H1 (cell line): ENCODE measurements around the gene NKAIN1. TPM values are rescaled to one million over a fixed set of nuclear protein-coding genes. Genes with fewer than 3 reads are reported as not detected.

Experiments used
- CTCF ChIA-PET: fragments of 300-600 bp; sonication (Branson Sonifier 250); formaldehyde crosslinking; loops from one replicate; lab custom pipeline; 2021; ENCODE audit not compliant: partially characterized antibody; lab: Charles Lee
- POLR2A ChIA-PET: fragments of 300-600 bp; sonication (Branson Sonifier 250); formaldehyde crosslinking; loops from one replicate; lab custom pipeline; 2021; ENCODE audit warnings: inconsistent platforms; ENCODE audit not compliant: partially characterized antibody; lab: Charles Lee
- DNase-seq, 2 experiments: peaks; one replicate each; pipeline versions ENCODE4 v3.0.0 to v3.0.0-alpha.2; 2010 to 2022; ENCODE audit warnings: low spot score in 2 of 2, low read depth in 1 of 2, mixed read lengths in 1 of 2
- FAIRE-seq: peaks from 2 replicates; lab custom pipeline; 2011; peaks lifted over from hg19 to GRCh38; lab: Jason Lieb, UNC
- H2AFZ ChIP-seq: 2 replicates; pipeline ENCODE4 v1.8.1; 2012; ENCODE audit warnings: low read length, inconsistent platforms
- H2AK5ac ChIP-seq: 2 replicates; pipeline ENCODE4 v1.6.1; 2013; ENCODE audit warnings: low read depth, low read length
- H2BK120ac ChIP-seq: replicated peaks from 2 replicates; pipeline ENCODE3; 2013; ENCODE audit warnings: low read depth, low read length, inconsistent platforms
- H2BK12ac ChIP-seq: 2 replicates; pipeline ENCODE4 v1.6.1; 2013; ENCODE audit warnings: low read depth, low read length
- H2BK15ac ChIP-seq: 2 replicates; pipeline ENCODE4 v1.6.1; 2013; ENCODE audit warnings: low read length
- H2BK20ac ChIP-seq: 2 replicates; pipeline ENCODE4 v1.6.1; 2013; ENCODE audit warnings: low read length
- H2BK5ac ChIP-seq: 2 replicates; pipeline ENCODE4 v1.6.1; 2013; ENCODE audit warnings: low read depth, low read length
- H3K14ac ChIP-seq: 2 replicates; pipeline ENCODE4 v1.6.1; 2013; ENCODE audit warnings: inconsistent platforms; ENCODE audit not compliant: insufficient read length
- H3K18ac ChIP-seq: 2 replicates; pipeline ENCODE4 v1.6.1; 2013; ENCODE audit warnings: low read length; ENCODE audit errors: extremely low read depth
- H3K23ac ChIP-seq: 2 replicates; pipeline ENCODE4 v1.6.1; 2013; ENCODE audit warnings: inconsistent platforms; ENCODE audit not compliant: insufficient read length
- H3K23me2 ChIP-seq: 2 replicates; pipeline ENCODE4 v1.6.1; 2013; ENCODE audit warnings: low read depth, low read length
- H3K27ac ChIP-seq: 2 replicates; pipeline ENCODE4 v1.6.1; 2011; ENCODE audit warnings: low read depth, low read length, inconsistent platforms
- H3K27me3 ChIP-seq, 4 experiments: replicated peaks in 1 of 4; 1 replicate in 1 of 4; 2 replicates in 3 of 4; pipeline versions ENCODE4 v1.6.1 to v1.8.1; 2011 to 2013; ENCODE audit warnings: low read length in 3 of 4, mild to moderate bottlenecking in 3 of 4, inconsistent platforms in 2 of 4, mixed read lengths in 2 of 4, moderate library complexity in 1 of 4; ENCODE audit not compliant: control insufficient read depth in 3 of 4, insufficient read depth in 3 of 4; ENCODE audit errors: extremely low read depth in 1 of 4
- H3K36me3 ChIP-seq, 4 experiments: 2 replicates each; pipeline versions ENCODE4 v1.6.1 to v1.8.1; 2011 to 2013; ENCODE audit warnings: mild to moderate bottlenecking in 4 of 4, low read length in 3 of 4, moderate library complexity in 2 of 4, control low read depth in 1 of 4, inconsistent platforms in 1 of 4; ENCODE audit not compliant: insufficient read depth in 4 of 4, control insufficient read depth in 2 of 4
- H3K4ac ChIP-seq: replicated peaks from 2 replicates; pipeline ENCODE3; 2013; ENCODE audit warnings: low read length, low read depth, mixed read lengths, inconsistent platforms; ENCODE audit not compliant: insufficient read length
- H3K4me1 ChIP-seq, 4 experiments: replicated peaks in 1 of 4; 1 replicate in 1 of 4; 2 replicates in 3 of 4; pipeline versions ENCODE4 v1.6.1 to v1.8.1; 2011 to 2013; ENCODE audit warnings: low read length in 3 of 4, inconsistent platforms in 2 of 4, mixed read lengths in 1 of 4; ENCODE audit not compliant: insufficient read depth in 4 of 4, control insufficient read depth in 3 of 4
- H3K4me2 ChIP-seq, 2 experiments: 2 replicates each; pipeline versions ENCODE4 v1.6.1 to v1.8.1; 2011 to 2013; ENCODE audit warnings: low read depth in 2 of 2, low read length in 2 of 2, control low read depth in 1 of 2, inconsistent platforms in 1 of 2, mild to moderate bottlenecking in 1 of 2; ENCODE audit not compliant: insufficient read depth in 1 of 2
- H3K4me3 ChIP-seq, 4 experiments: fragments of 200-600, 300-600 bp in 1 of 4; sonication (generic), shearing (Covaris generic), sonication (Bioruptor Twin) in 1 of 4; 2 replicates each; pipeline versions ENCODE4 v1.5.1 to v1.8.1; 2011 to 2016; ENCODE audit warnings: low read length in 4 of 4, low read depth in 3 of 4, control low read depth in 2 of 4, inconsistent platforms in 2 of 4, mild to moderate bottlenecking in 2 of 4, mixed read lengths in 1 of 4, moderate library complexity in 1 of 4; ENCODE audit not compliant: insufficient read depth in 2 of 4; ENCODE audit errors: extremely low read depth in 1 of 4
- H3K56ac ChIP-seq: replicated peaks from 2 replicates; pipeline ENCODE3; 2013; ENCODE audit warnings: low read depth, mild to moderate bottlenecking, mixed read lengths, low read length, inconsistent platforms; ENCODE audit not compliant: insufficient read length
- H3K79me1 ChIP-seq: 2 replicates; pipeline ENCODE4 v1.6.1; 2013; ENCODE audit warnings: low read depth, low read length, control low read depth
- H3K79me2 ChIP-seq, 2 experiments: 2 replicates each; pipeline versions ENCODE4 v1.6.1 to v1.8.1; 2012 to 2013; ENCODE audit warnings: low read length in 2 of 2, mild to moderate bottlenecking in 2 of 2, inconsistent platforms in 1 of 2; ENCODE audit not compliant: insufficient read depth in 2 of 2, control insufficient read depth in 1 of 2
- H3K9ac ChIP-seq, 4 experiments: replicated peaks in 1 of 4; 1 replicate in 1 of 4; 2 replicates in 3 of 4; pipeline versions ENCODE4 v1.6.1 to v1.8.1; 2011 to 2013; ENCODE audit warnings: low read depth in 3 of 4, low read length in 3 of 4, control low read depth in 2 of 4, mild to moderate bottlenecking in 2 of 4, moderate library complexity in 2 of 4, inconsistent platforms in 1 of 4; ENCODE audit errors: extremely low read depth in 1 of 4
- H3K9me3 ChIP-seq, 2 experiments: 2 replicates each; pipeline versions ENCODE4 v1.6.1 to v1.8.1; 2012 to 2013; ENCODE audit warnings: mild to moderate bottlenecking in 2 of 2, moderate library complexity in 2 of 2, control low read depth in 1 of 2, inconsistent platforms in 1 of 2, low read depth in 1 of 2, low read length in 1 of 2, mixed read lengths in 1 of 2; ENCODE audit not compliant: insufficient read depth in 2 of 2
- H4K20me1 ChIP-seq, 2 experiments: replicated peaks in 1 of 2; 2 replicates each; pipeline versions ENCODE3 to v1.8.1; 2011 to 2013; ENCODE audit warnings: inconsistent platforms in 2 of 2, low read length in 2 of 2, mild to moderate bottlenecking in 1 of 2; ENCODE audit not compliant: insufficient read depth in 2 of 2, control insufficient read depth in 1 of 2
- H4K5ac ChIP-seq: 2 replicates; pipeline ENCODE4 v1.6.1; 2013; ENCODE audit warnings: low read length, low read depth, mixed read lengths, inconsistent platforms; ENCODE audit not compliant: insufficient read length
- H4K8ac ChIP-seq: 2 replicates; pipeline ENCODE4 v1.8.0; 2013; ENCODE audit warnings: mild to moderate bottlenecking, moderate library complexity, low read length, inconsistent platforms; ENCODE audit not compliant: insufficient read depth; ENCODE audit errors: extremely low read depth
- H4K91ac ChIP-seq: replicated peaks from 2 replicates; pipeline ENCODE3; 2013; ENCODE audit warnings: low read length, mixed read lengths, inconsistent platforms; ENCODE audit not compliant: insufficient read length
- ASH2L ChIP-seq: fragments of 200-600, 300-600 bp; sonication (generic); IDR thresholded peaks from one replicate; pipeline ENCODE4 v1.7.1; 2017; ENCODE audit warnings: low read length
- CBX5 ChIP-seq: fragments of 300-800, 300-1000 bp; sonication (generic); IDR thresholded peaks from 2 replicates; pipeline ENCODE4 v1.7.1; 2016; ENCODE audit warnings: antibody characterized with exemption, low read length, low read depth
- CHD1 ChIP-seq: IDR thresholded peaks from 2 replicates; pipeline ENCODE4 v1.6.1; 2012; ENCODE audit warnings: low read depth, low read length, improper control_type of control experiment
- CREB1 ChIP-seq: IDR thresholded peaks from 2 replicates; pipeline ENCODE4 v1.6.1; 2012; ENCODE audit warnings: inconsistent platforms
- HDAC6 ChIP-seq: IDR thresholded peaks from one replicate; pipeline ENCODE4 v1.7.1; 2012; ENCODE audit warnings: low read depth, mild to moderate bottlenecking, inconsistent platforms, low read length, moderate library complexity
- RFX5 ChIP-seq: IDR thresholded peaks from 2 replicates; pipeline ENCODE4 v1.6.1; 2011; ENCODE audit warnings: low read depth, low read length, improper control_type of control experiment, borderline replicate concordance
- SIN3A ChIP-seq, 2 experiments: IDR thresholded peaks in 1 of 2; conservative IDR thresholded peaks in 1 of 2; 2 replicates each; pipeline ENCODE4 v1.6.1; 2011 to 2012; ENCODE audit warnings: low read length in 2 of 2, improper control_type of control experiment in 1 of 2, low read depth in 1 of 2, mild to moderate bottlenecking in 1 of 2
- SIX5 ChIP-seq: IDR thresholded peaks from 2 replicates; pipeline ENCODE4 v1.6.1; 2011; ENCODE audit warnings: mild to moderate bottlenecking, low read depth, low read length
- TBP ChIP-seq: IDR thresholded peaks from 2 replicates; pipeline ENCODE4 v1.6.1; 2011; ENCODE audit warnings: low read depth, low read length, improper control_type of control experiment
- WGBS, 2 experiments: shearing (Covaris generic) in 1 of 2; methylation state at CpG; one replicate each; pipeline versions ENCODE4 v1.1.6 to v1.1.7; 2013 to 2015; ENCODE audit warnings: low lambda C conversion rate in 2 of 2, mixed read lengths in 2 of 2, inconsistent platforms in 1 of 2, low coverage in 1 of 2, missing lambda C conversion rate in 1 of 2; ENCODE audit not compliant: insufficient replicate concordance in 2 of 2, insufficient coverage in 1 of 2, insufficient read length in 1 of 2; ENCODE audit errors: extremely low coverage in 1 of 2, missing lambda C conversion rate in 1 of 2; 5-methylcytosine and 5-hydroxymethylcytosine counted together
- polyA plus RNA-seq, 7 experiments: library from polyadenylated mRNA; depleted of rRNA in 3 of 7; stranded (reverse) in 5 of 7; unstranded in 2 of 7; fragments of >200 nt in 5 of 7; fragments of 200-250 nt in 2 of 7; gene quantifications; 1 replicate in 5 of 7; 2 replicates in 1 of 7; 4 replicates in 1 of 7; pipeline versions ENCODE4 v1.2.1 to v1.2.3, GENCODE V29; 2011 to 2013; ENCODE audit warnings: missing spikeins in 2 of 7, mixed read lengths in 2 of 7
- total RNA-seq: library from RNA; stranded (reverse); fragmentation: NEBNext Ultra II Directional; extraction: Animal tissue kit (Norgen Biotek cat#: 25700); gene quantifications from 2 replicates; pipeline ENCODE4 v1.2.1, GENCODE V29; 2021
- TF ChIP-seq, protein P1 (sequence below): IDR thresholded peaks from 2 replicates; pipeline ENCODE4 v1.6.1; 2011; ENCODE audit warnings: low read depth, mild to moderate bottlenecking, low read length; ENCODE audit not compliant: insufficient read depth

Gene NKAIN1
- total and polyA plus RNA-seq, 2 of the 8 experiments (the other 6 are each of a cell fraction or from before 2014, with no cell fraction given), result 59.3 to 66.9 TPM

DNA sequence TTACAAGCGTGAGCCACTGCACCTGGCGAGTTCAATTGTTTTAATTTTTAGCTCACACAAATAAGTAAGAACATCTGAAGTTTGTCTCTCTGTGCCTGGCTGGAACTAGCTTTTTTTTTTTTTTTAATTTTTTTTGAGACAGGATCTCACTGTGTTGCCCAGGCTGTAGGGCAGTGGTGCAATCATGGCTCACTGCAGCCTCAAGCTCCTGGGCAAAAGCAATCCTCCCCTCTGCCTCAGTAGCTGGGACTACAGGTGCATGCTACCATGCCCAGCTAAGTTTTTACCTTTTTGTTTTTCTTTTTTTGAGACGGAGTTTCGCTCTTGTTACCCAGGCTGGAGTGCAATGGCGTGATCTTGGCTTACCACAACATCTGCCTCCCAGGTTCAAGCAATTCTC, 7.9 kb downstream of the NKAIN1 start:
- Histone ChIP-seq H3K4me3 (no peak overlapping the region), H2BK15ac (no peak overlapping the region), H3K23me2 (no peaks in the 10 kb centered on the region), H3K36me3 (no peaks in the 10 kb centered on the region), H4K8ac (no peak overlapping the region), H2BK120ac (no peak overlapping the region), H2BK5ac (no peak overlapping the region), H3K56ac (no peak overlapping the region), H2BK12ac (no peak overlapping the region), H3K4me2 (no peak overlapping the region), H3K18ac (no peak overlapping the region), H3K27ac (no peak overlapping the region), H4K91ac (no peak overlapping the region), H3K14ac (no peak overlapping the region), H3K9ac (no peak overlapping the region), H3K79me1 (peaks cover 5% of the 10 kb centered on the region), H4K5ac (no peak overlapping the region), H3K9me3 (no peaks in the 10 kb centered on the region), H2AFZ (no peak overlapping the region), H4K20me1 (peaks cover 2 to 14% of the 10 kb centered on the region in 2 experiments), H3K4me1 (peaks cover 0 to 3% (median 0%) of the 10 kb centered on the region in 4 experiments; a peak in 1 of 7 replicates), H3K23ac (no peak overlapping the region), H2AK5ac (no peak overlapping the region), H3K4ac (no peak overlapping the region), H3K79me2 (peaks cover 3 to 22% of the 10 kb centered on the region in 2 experiments; a peak in 3 of 4 replicates), H3K27me3 (no peaks in the 10 kb centered on the region), H2BK20ac (no peak overlapping the region)
- CTCF ChIA-PET, result interaction anchor here (0.6 to 11.8 kb wide), 4 partner anchors 9 to 47 kb away, joined by 3 to 146 read pairs (median 4); no protein-coding TSS in a partner anchor
- TF ChIP-seq, protein P1, sequence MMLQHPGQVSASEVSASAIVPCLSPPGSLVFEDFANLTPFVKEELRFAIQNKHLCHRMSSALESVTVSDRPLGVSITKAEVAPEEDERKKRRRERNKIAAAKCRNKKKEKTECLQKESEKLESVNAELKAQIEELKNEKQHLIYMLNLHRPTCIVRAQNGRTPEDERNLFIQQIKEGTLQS, result no peak
- TF ChIP-seq RFX5, result no peak
- no peak for TF ChIP-seq CREB1
- no peak for TF ChIP-seq TBP
- no peak for TF ChIP-seq CBX5
- no peak for TF ChIP-seq CHD1
- no peak for TF ChIP-seq SIX5
- TF ChIP-seq SIN3A (conservative IDR thresholded peaks at IDR 0.05 in 1 of 2, IDR thresholded peaks at IDR 0.05 in 1 of 2; ENCODE audit: low read depth in 1 of 2, low read length in 2 of 2), result no peak
- TF ChIP-seq HDAC6, result no peak
- no peak for TF ChIP-seq ASH2L
- FAIRE-seq, result no peak
- WGBS, 2 experiments, result 95% methylated on average over 5 of the region's 5 CpGs; no CpG with 5 or more reads in 1 of the 2 experiments
- no peak for DNase-seq
- POLR2A ChIA-PET, result no interaction called here
